Fibroblast of lung (primary cell): ENCODE results near the gene NOD1. TPM values are rescaled to one million over a fixed set of nuclear protein-coding genes. Genes with fewer than 3 reads are reported as not detected.

Experiments used
- DNase-seq, 2 donors: peaks; one replicate each; pipeline versions ENCODE4 v3.0.0 to v3.0.0-alpha.2; 2010; ENCODE audit warnings: low read depth in 2 of 2
- H2AFZ ChIP-seq: 2 replicates; pipeline ENCODE4 v1.5.1; 2012; ENCODE audit warnings: low read length, control low read depth, inconsistent platforms
- H3K27ac ChIP-seq: 2 replicates; pipeline ENCODE4 v1.5.1; 2011; ENCODE audit warnings: low read length, control low read depth; ENCODE audit not compliant: insufficient read depth
- H3K27me3 ChIP-seq: 2 replicates; pipeline ENCODE4 v1.5.1; 2011; ENCODE audit warnings: mild to moderate bottlenecking, low read length; ENCODE audit not compliant: control insufficient read depth, insufficient read depth
- H3K36me3 ChIP-seq: 2 replicates; pipeline ENCODE4 v1.5.1; 2011; ENCODE audit warnings: low read length; ENCODE audit not compliant: control insufficient read depth, insufficient read depth
- H3K4me1 ChIP-seq: 2 replicates; pipeline ENCODE4 v1.5.1; 2011; ENCODE audit warnings: low read length; ENCODE audit not compliant: control insufficient read depth, insufficient read depth; ENCODE audit errors: extremely low read depth
- H3K4me2 ChIP-seq: 2 replicates; pipeline ENCODE4 v1.5.1; 2011; ENCODE audit warnings: low read length, control low read depth; ENCODE audit not compliant: insufficient read depth; ENCODE audit errors: extremely low read depth
- H3K4me3 ChIP-seq, 4 experiments: fragments of 200-600 bp in 1 of 4; sonication (generic) in 1 of 4; replicated peaks in 1 of 4; 2 replicates each; pipeline ENCODE4 v1.5.1; 2011 to 2016; ENCODE audit warnings: low read length in 4 of 4, low read depth in 3 of 4, mild to moderate bottlenecking in 3 of 4, control low read depth in 2 of 4, inconsistent platforms in 1 of 4, mixed read lengths in 1 of 4; ENCODE audit not compliant: insufficient read depth in 1 of 4; ENCODE audit errors: control extremely low read depth in 1 of 4
- H3K79me2 ChIP-seq: 2 replicates; pipeline ENCODE4 v1.5.1; 2012; ENCODE audit warnings: mild to moderate bottlenecking, low read length, inconsistent platforms; ENCODE audit not compliant: control insufficient read depth, insufficient read depth
- H3K9ac ChIP-seq: 2 replicates; pipeline ENCODE4 v1.5.1; 2011; ENCODE audit warnings: mild to moderate bottlenecking, low read length, control low read depth; ENCODE audit not compliant: insufficient read depth
- H3K9me3 ChIP-seq: 2 replicates; pipeline ENCODE4 v1.5.1; 2012; ENCODE audit warnings: low read depth, low read length; ENCODE audit not compliant: control insufficient read depth, insufficient read depth
- H4K20me1 ChIP-seq: 2 replicates; pipeline ENCODE4 v1.5.1; 2011; ENCODE audit warnings: low read length; ENCODE audit not compliant: control insufficient read depth, insufficient read depth; ENCODE audit errors: extremely low read depth
- CTCF ChIP-seq, 2 donors: IDR thresholded peaks in 1 of 2; conservative IDR thresholded peaks in 1 of 2; 1 replicate in 1 of 2; 2 replicates in 1 of 2; pipeline ENCODE4 v1.5.1; 2011 to 2012; ENCODE audit warnings: low read length in 2 of 2, control low read depth in 1 of 2, inconsistent platforms in 1 of 2, low read depth in 1 of 2, mild to moderate bottlenecking in 1 of 2
- EZH2 ChIP-seq: IDR thresholded peaks from 2 replicates; pipeline ENCODE4 v1.5.1; 2012; ENCODE audit warnings: low read length, control low read depth, mild to moderate bottlenecking; ENCODE audit errors: missing control alignments
- polyA plus RNA-seq, 2 donors: library from polyadenylated mRNA; depleted of rRNA in 1 of 2; stranded (reverse) in 1 of 2; unstranded in 1 of 2; fragments of >200 nt; gene quantifications; 2 replicates each; pipeline ENCODE4 v1.2.1, GENCODE V29; 2011 to 2012; ENCODE audit warnings: missing spikeins in 1 of 2
- total RNA-seq: library from RNA; depleted of rRNA; stranded (reverse); fragments of >200 nt; gene quantifications from 2 replicates; pipeline ENCODE4 v1.2.1, GENCODE V29; 2014

NOD1 gene
- total and polyA plus RNA-seq, 2 donors (not counting 1 experiment from before 2014, with no cell fraction given) = 3.3 to 7.3 TPM

DNA sequence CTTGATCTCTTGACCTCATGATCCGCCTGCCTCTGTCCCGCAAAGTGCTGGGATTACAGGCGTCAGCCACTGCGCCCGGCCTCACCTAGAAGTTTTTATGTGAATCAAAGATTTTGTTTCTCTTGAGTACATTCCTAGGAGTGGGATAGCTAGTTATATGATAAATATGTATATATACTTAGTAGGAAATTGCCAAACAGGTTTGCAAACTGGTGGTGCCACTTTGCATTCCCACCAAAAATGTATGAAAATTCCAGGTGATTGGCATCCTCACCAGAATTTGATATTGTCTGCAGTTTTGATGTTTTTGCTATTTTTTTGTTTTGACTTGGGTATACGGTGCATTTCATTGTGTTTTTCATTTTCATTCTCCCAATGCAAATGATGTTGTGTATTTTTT, 86.8 kb downstream of the NOD1 start:
- Histone ChIP-seq H3K9me3 (no peaks in the 10 kb centered on the region), H3K27ac (no peak overlapping the region), H3K36me3 (no peaks in the 10 kb centered on the region), H3K79me2 (no peaks in the 10 kb centered on the region), H4K20me1 (no peaks in the 10 kb centered on the region), H3K27me3 (no peaks in the 10 kb centered on the region), H2AFZ (no peak overlapping the region), H3K9ac (no peak overlapping the region), H3K4me1 (no peaks in the 10 kb centered on the region), H3K4me3 (no peak overlapping the region), H3K4me2 (no peak overlapping the region)
- TF ChIP-seq CTCF (conservative IDR thresholded peaks at IDR 0.05 in 1 of 2, IDR thresholded peaks at IDR 0.05 in 1 of 2; ENCODE audit: low read depth in 1 of 2, low read length in 2 of 2) (no peak), EZH2 (no peak)
- DNase-seq = no peak

- no peak for TF ChIP-seq EZH2
- TF ChIP-seq CTCF (conservative IDR thresholded peaks at IDR 0.05 in 1 of 2, IDR thresholded peaks at IDR 0.05 in 1 of 2; ENCODE audit: low read depth in 1 of 2, low read length in 2 of 2) = no peak
- no peak for DNase-seq
- Histone ChIP-seq H3K4me3 (no peak overlapping the region), H4K20me1 (no peaks in the 10 kb centered on the region), H2AFZ (no peak overlapping the region), H3K4me1 (no peaks in the 10 kb centered on the region), H3K79me2 (no peaks in the 10 kb centered on the region), H3K36me3 (no peaks in the 10 kb centered on the region), H3K4me2 (no peak overlapping the region), H3K9ac (no peak overlapping the region), H3K27me3 (no peaks in the 10 kb centered on the region), H3K9me3 (no peaks in the 10 kb centered on the region), H3K27ac (no peak overlapping the region)
These were observed 87.6 kb downstream of the NOD1 start for GRCh38 chr7:30390736-30391636.

- no peak overlapping the region for H3K27ac ChIP-seq
- no peaks in the 10 kb centered on the region for H3K79me2 ChIP-seq
- H2AFZ ChIP-seq = no peak overlapping the region
- H3K9ac ChIP-seq = no peak overlapping the region
- H4K20me1 ChIP-seq = no peaks in the 10 kb centered on the region
- H3K4me1 ChIP-seq = no peaks in the 10 kb centered on the region
- no peak overlapping the region for H3K4me2 ChIP-seq
- no peaks in the 10 kb centered on the region for H3K27me3 ChIP-seq
- DNase-seq = no peak
- TF ChIP-seq EZH2 = no peak
- H3K36me3 ChIP-seq = no peaks in the 10 kb centered on the region
- H3K4me3 ChIP-seq = no peak overlapping the region
- no peaks in the 10 kb centered on the region for H3K9me3 ChIP-seq
These were observed 88.8 kb downstream of the NOD1 start for GRCh38 chr7:30389791-30390190.
